B cell (primary cell): ENCODE results near the gene HLA-A. TPM values are rescaled to one million over a fixed set of nuclear protein-coding genes. Genes with fewer than 3 reads are reported as not detected.

Experiments
- ATAC-seq: fragments of 200-7000 bp; cut with Tn5 transposase; one replicate; pipeline ENCODE4 v1.10.0; 2021; ENCODE audit warnings: low read depth, mild to moderate bottlenecking, moderate number of reproducible peaks, moderate library complexity
- CTCF ChIA-PET: fragments of 350-600 bp; sonication (Branson Sonifier 250); formaldehyde crosslinking; loops from one replicate; lab custom pipeline; 2021; ENCODE audit warnings: antibody characterized with exemption, inconsistent platforms; lab: Charles Lee
- POLR2A ChIA-PET: fragments of 350-600 bp; sonication (Branson Sonifier 250); formaldehyde crosslinking; loops from one replicate; lab custom pipeline; 2021; ENCODE audit warnings: antibody characterized with exemption; lab: Charles Lee
- DNase-seq: peaks from one replicate; pipeline ENCODE4 v3.0.0; 2013
- H2AFZ ChIP-seq: 2 replicates; pipeline ENCODE4 v1.6.1; 2012; ENCODE audit warnings: mild to moderate bottlenecking, low read depth, low read length; ENCODE audit not compliant: insufficient read depth, poor library complexity, severe bottlenecking
- H3K27ac ChIP-seq, 2 donors: 1 replicate in 1 of 2; 2 replicates in 1 of 2; pipeline ENCODE4 v1.5.1; 2012 to 2013; ENCODE audit warnings: low read length in 2 of 2, mild to moderate bottlenecking in 2 of 2, moderate library complexity in 1 of 2
- H3K27me3 ChIP-seq, 4 experiments: fragments of 200-600 bp in 1 of 4; sonication (generic) in 1 of 4; replicated peaks in 1 of 4; 1 replicate in 2 of 4; 2 replicates in 2 of 4; pipeline versions ENCODE4 v1.6.1 to v1.7.0; 2013 to 2016; ENCODE audit warnings: low read length in 3 of 4, mild to moderate bottlenecking in 2 of 4, mixed read lengths in 1 of 4, moderate library complexity in 1 of 4; ENCODE audit not compliant: insufficient read depth in 4 of 4, control insufficient read depth in 3 of 4; ENCODE audit errors: control extremely low read depth in 1 of 4
- H3K36me3 ChIP-seq, 2 experiments: replicated peaks in 1 of 2; 1 replicate in 1 of 2; 2 replicates in 1 of 2; pipeline versions ENCODE4 v1.6.1 to v1.7.1; 2013; ENCODE audit warnings: low read length in 1 of 2; ENCODE audit not compliant: insufficient read depth in 2 of 2, control insufficient read depth in 1 of 2; ENCODE audit errors: control extremely low read depth in 1 of 2, extremely low read depth in 1 of 2
- H3K4me1 ChIP-seq, 2 donors: fragments of 200-600 bp in 1 of 2; sonication (generic) in 1 of 2; 1 replicate in 1 of 2; 2 replicates in 1 of 2; pipeline versions ENCODE4 v1.5.1 to v1.6.1; 2013 to 2017; ENCODE audit warnings: low read length in 2 of 2; ENCODE audit not compliant: control insufficient read depth in 2 of 2, insufficient read depth in 2 of 2
- H3K4me2 ChIP-seq: replicated peaks from 2 replicates; pipeline ENCODE3; 2012; ENCODE audit warnings: mild to moderate bottlenecking, low read depth, low read length; ENCODE audit not compliant: poor library complexity, severe bottlenecking
- H3K4me3 ChIP-seq, 5 experiments: fragments of 200-600 bp in 1 of 5; sonication (generic) in 1 of 5; 1 replicate in 3 of 5; 2 replicates in 2 of 5; pipeline versions ENCODE4 v1.5.1 to v1.7.0; 2011 to 2016; ENCODE audit warnings: low read length in 4 of 5, mild to moderate bottlenecking in 4 of 5, low read depth in 2 of 5, control low read depth in 1 of 5, moderate library complexity in 1 of 5; ENCODE audit not compliant: insufficient read depth in 1 of 5; ENCODE audit errors: control extremely low read depth in 1 of 5, extremely low read depth in 1 of 5
- H3K79me2 ChIP-seq: fragments of 200-600 bp; sonication (generic); one replicate; pipeline ENCODE4 v1.6.0; 2016; ENCODE audit warnings: low read length; ENCODE audit not compliant: control insufficient read depth, insufficient read depth
- H3K9ac ChIP-seq: fragments of 200-600 bp; sonication (generic); 2 replicates; pipeline ENCODE4 v1.6.1; 2017; ENCODE audit warnings: mild to moderate bottlenecking, low read length, moderate library complexity
- H3K9me3 ChIP-seq, 3 donors: one replicate each; pipeline versions ENCODE4 v1.6.1 to v1.7.1; 2013; ENCODE audit warnings: low read length in 2 of 3; ENCODE audit not compliant: control insufficient read depth in 2 of 3, insufficient read depth in 1 of 3; ENCODE audit errors: control extremely low read depth in 1 of 3
- H4K20me1 ChIP-seq: 2 replicates; pipeline ENCODE4 v1.6.0; 2012; ENCODE audit warnings: mild to moderate bottlenecking, low read length; ENCODE audit not compliant: insufficient read depth, control insufficient read depth, poor library complexity, severe bottlenecking
- H3K27ac Mint-ChIP-seq: one replicate; pipeline ENCODE4 v1.8.0; 2021; ENCODE audit warnings: mixed read lengths
- H3K27me3 Mint-ChIP-seq: one replicate; pipeline ENCODE4 v1.8.0; 2021; ENCODE audit warnings: mixed read lengths
- H3K4me1 Mint-ChIP-seq: one replicate; pipeline ENCODE4 v1.8.0; 2021; ENCODE audit warnings: mixed read lengths
- H3K4me3 Mint-ChIP-seq: one replicate; pipeline ENCODE4 v1.8.0; 2021; ENCODE audit warnings: mixed read lengths
- H3K9me3 Mint-ChIP-seq: one replicate; pipeline ENCODE4 v1.8.0; 2022; ENCODE audit warnings: mixed read lengths; ENCODE audit not compliant: insufficient read depth
- CTCF ChIP-seq: fragments of 200-600 bp; IDR thresholded peaks from one replicate; pipeline ENCODE4 v1.8.0; 2022; ENCODE audit warnings: antibody characterized with exemption, mild to moderate bottlenecking
- EZH2 ChIP-seq: IDR thresholded peaks from 2 replicates; pipeline ENCODE4 v1.6.1; 2012; ENCODE audit warnings: borderline replicate concordance, low read depth, mild to moderate bottlenecking, moderate library complexity, low read length; ENCODE audit not compliant: insufficient read depth, poor library complexity, severe bottlenecking
- WGBS: methylation state at CpG from one replicate; pipeline ENCODE4 v1.1.5; 2013; ENCODE audit warnings: missing lambda C conversion rate; ENCODE audit not compliant: insufficient coverage; 5-methylcytosine and 5-hydroxymethylcytosine counted together
- intact Hi-C: fragments of 100-400 bp; cut with micrococcal nuclease; formaldehyde crosslinking; loops from one replicate; pipeline ENCODE4 v1.10.0; 2022
- polyA plus RNA-seq: library from polyadenylated mRNA; depleted of rRNA; stranded (reverse); fragments of >200 nt; gene quantifications from 2 replicates; pipeline ENCODE4 v1.2.3, GENCODE V29; 2012
- total RNA-seq, 2 donors: library from RNA; stranded (reverse); fragments of 120-200 nt in 1 of 2; gene quantifications; 1 replicate in 1 of 2; 2 replicates in 1 of 2; pipeline versions ENCODE4 v1.2.3 to v1.2.4, GENCODE V29; 2013 to 2022

The HLA-A gene
- total and polyA plus RNA-seq, 2 donors (not counting 1 experiment from before 2014, with no cell fraction given), result 1,607 to 2,454 TPM

- intact Hi-C loops, result no loop called here
- Histone ChIP-seq H3K4me1 (peaks cover 39 to 50% of the 10 kb centered on the region in 2 donors), H3K9ac (peak overlapping the region; percentile 100), H3K36me3 (peaks cover 2 to 50% of the 10 kb centered on the region in 2 experiments), H3K9me3 (no peaks in the 10 kb centered on the region), H3K79me2 (peaks cover 56% of the 10 kb centered on the region), H3K27me3 (no peaks in the 10 kb centered on the region), H4K20me1 (peaks cover 58% of the 10 kb centered on the region), H3K4me3 (peak overlapping the region in 3 of 5 experiments; percentile 72 to 92 (median 90)), H3K27ac (no peak overlapping the region), H3K4me2 (peak overlapping the region; percentile 89), H2AFZ (no peak overlapping the region)
- H3K4me3 Mint-ChIP-seq, result peak overlapping the region; percentile 99
- peaks cover 68% of the 10 kb centered on the region for H3K4me1 Mint-ChIP-seq
- POLR2A ChIA-PET, result interaction anchor here (0.8 to 1.7 kb wide), 4 partner anchors 10 to 295 kb away, joined by 3 to 13 read pairs (median 4); no protein-coding TSS in a partner anchor
- 64% methylated on average over 2 of the region's 4 CpGs for WGBS
- no peak for TF ChIP-seq EZH2
- TF ChIP-seq CTCF, result no peak
- DNase-seq (peak; percentile 33), ATAC-seq (no peak)
- no peaks in the 10 kb centered on the region for H3K27me3 Mint-ChIP-seq
- H3K27ac Mint-ChIP-seq, result peak overlapping the region; percentile 85
- CTCF ChIA-PET, result interaction anchor here (0.9 to 2.1 kb wide), 5 partner anchors 19 to 69 kb away, joined by 3 to 6 read pairs (median 3); no protein-coding TSS in a partner anchor
- no peaks in the 10 kb centered on the region for H3K9me3 Mint-ChIP-seq
These were observed 3.0 kb downstream of the HLA-A start for GRCh38 chr6:29945281-29945820.
